ENCODE results near the gene LCP2.

GRCh38 chr5:170280011-170280493 is 17.5 kb downstream of the LCP2 start:
- TF ChIP-seq, protein P1, sequence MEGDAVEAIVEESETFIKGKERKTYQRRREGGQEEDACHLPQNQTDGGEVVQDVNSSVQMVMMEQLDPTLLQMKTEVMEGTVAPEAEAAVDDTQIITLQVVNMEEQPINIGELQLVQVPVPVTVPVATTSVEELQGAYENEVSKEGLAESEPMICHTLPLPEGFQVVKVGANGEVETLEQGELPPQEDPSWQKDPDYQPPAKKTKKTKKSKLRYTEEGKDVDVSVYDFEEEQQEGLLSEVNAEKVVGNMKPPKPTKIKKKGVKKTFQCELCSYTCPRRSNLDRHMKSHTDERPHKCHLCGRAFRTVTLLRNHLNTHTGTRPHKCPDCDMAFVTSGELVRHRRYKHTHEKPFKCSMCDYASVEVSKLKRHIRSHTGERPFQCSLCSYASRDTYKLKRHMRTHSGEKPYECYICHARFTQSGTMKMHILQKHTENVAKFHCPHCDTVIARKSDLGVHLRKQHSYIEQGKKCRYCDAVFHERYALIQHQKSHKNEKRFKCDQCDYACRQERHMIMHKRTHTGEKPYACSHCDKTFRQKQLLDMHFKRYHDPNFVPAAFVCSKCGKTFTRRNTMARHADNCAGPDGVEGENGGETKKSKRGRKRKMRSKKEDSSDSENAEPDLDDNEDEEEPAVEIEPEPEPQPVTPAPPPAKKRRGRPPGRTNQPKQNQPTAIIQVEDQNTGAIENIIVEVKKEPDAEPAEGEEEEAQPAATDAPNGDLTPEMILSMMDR (IDR thresholded peaks at IDR 0.05; ENCODE audit: borderline replicate concordance, extremely low read depth, low read length, poor library complexity, severe bottlenecking) = no peak
- TF ChIP-seq EZH2 (IDR thresholded peaks at IDR 0.05; ENCODE audit: borderline replicate concordance, low read depth, low read length, severe bottlenecking) = no peak

Measured in DND-41 (cell line).